IPS-18a (cell line): ENCODE measurements around the gene ATOSB.

ENCODE experiments used
- H3K27ac ChIP-seq: one replicate; pipeline ENCODE4 v1.5.1; 2013; ENCODE audit warnings: low read length
- H3K27me3 ChIP-seq: one replicate; pipeline ENCODE4 v1.6.1; 2013; ENCODE audit warnings: mild to moderate bottlenecking, low read length; ENCODE audit not compliant: control insufficient read depth, insufficient read depth
- H3K36me3 ChIP-seq: one replicate; pipeline ENCODE4 v1.6.1; 2013; ENCODE audit warnings: low read depth, low read length; ENCODE audit not compliant: control insufficient read depth
- H3K4me1 ChIP-seq: one replicate; pipeline ENCODE4 v1.6.1; 2013; ENCODE audit warnings: low read depth, low read length; ENCODE audit not compliant: control insufficient read depth
- H3K4me3 ChIP-seq: one replicate; pipeline ENCODE4 v1.5.1; 2013; ENCODE audit warnings: low read length
- H3K9ac ChIP-seq: one replicate; pipeline ENCODE4 v1.6.1; 2013; ENCODE audit warnings: mild to moderate bottlenecking, low read length, moderate library complexity
- H3K9me3 ChIP-seq: one replicate; pipeline ENCODE4 v1.6.1; 2013; ENCODE audit warnings: low read depth, low read length; ENCODE audit not compliant: control insufficient read depth

ATOSB gene

DNA sequence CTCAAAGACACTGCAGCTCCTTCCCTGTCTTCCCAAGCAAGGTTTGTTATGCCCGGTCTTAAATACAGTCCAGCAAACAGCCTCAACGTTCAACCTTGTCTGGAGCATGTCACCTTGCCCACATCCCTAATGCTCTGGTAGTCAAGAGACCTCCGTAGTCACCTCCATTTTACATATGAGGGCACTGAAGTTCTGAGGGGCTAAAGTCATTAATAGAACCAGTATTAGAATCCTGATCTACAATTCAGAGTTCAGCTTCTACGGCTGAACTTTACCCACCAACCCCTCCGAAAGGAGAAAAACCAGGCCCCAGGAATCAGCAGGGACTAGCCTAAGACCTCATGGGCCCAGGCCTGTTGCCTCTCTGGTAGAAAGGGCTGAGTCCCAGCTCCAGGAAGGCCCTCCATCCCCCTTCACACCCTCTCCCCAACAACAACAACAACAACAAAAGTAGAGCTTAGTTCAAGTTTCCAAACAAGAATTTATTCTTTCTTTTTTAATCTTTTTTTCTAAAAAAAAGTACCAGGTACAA lies 11.9 kb downstream of the ATOSB start:
- Histone ChIP-seq H3K9me3 (no peaks in the 10 kb centered on the region), H3K4me1 (peaks cover 15% of the 10 kb centered on the region), H3K36me3 (peaks cover 21% of the 10 kb centered on the region), H3K27ac (peak overlapping the region; percentile 96), H3K27me3 (no peaks in the 10 kb centered on the region), H3K9ac (peak overlapping the region; percentile 92), H3K4me3 (peak overlapping the region; percentile 83)

DNA sequence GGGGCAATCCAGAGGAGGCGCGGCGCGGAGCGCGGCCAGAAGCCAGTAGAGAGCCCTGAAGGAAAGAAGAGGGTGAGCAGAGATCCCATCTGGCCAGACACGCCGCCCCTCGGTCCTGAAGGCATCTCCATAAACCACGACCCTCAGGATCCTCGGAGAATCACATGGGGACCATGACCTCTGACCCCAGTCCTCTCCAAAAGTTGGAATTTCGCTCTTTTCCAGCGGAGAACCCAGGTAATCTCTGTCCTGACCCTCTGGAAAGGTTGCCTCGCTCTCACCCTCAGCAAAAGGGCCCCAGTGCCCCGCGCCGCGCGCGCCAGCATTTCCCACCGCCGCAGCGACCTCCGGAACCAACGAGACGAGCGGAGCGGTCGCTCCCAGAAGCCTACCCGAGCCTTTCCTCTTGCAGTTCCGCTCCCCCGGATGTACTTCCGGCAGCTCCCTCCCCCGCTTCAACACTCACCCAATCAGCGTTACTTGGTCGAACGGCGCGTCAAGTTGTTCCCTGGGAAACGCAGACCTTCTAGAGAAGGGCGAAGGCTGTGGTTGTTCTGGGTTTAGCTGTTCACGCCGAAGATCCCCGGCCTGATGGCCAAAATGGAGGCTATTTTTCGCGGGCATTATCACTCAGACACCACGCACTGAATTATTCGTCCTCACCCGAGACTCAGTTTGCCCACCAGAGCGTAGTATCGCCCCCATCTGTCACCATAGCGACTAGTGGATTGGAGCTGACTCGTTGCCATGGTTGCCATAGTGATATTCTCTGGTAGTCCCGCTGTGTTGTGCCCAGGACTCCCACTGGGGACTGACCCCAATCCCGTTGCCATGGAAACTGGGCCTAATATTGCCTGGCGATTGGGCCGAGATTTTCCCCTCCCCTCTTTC lies 12.6 kb downstream of the ATOSB start, which contains the start of gene STOML2:
Gene STOML2 (minus strand): TSS at position 363 of the 891 bp plus-strand sequence. CDS start 37 bp downstream, at position 326.
- H3K36me3 ChIP-seq, result peaks cover 21% of the 10 kb centered on the region

GRCh38 chr9:35102465-35102768 lies 13.2 kb downstream of the ATOSB start:
- H3K9me3 ChIP-seq, result no peaks in the 10 kb centered on the region
- H3K4me1 ChIP-seq, result peaks cover 15% of the 10 kb centered on the region
- no peaks in the 10 kb centered on the region for H3K27me3 ChIP-seq
- peak overlapping the region; percentile 92 for H3K9ac ChIP-seq
- H3K4me3 ChIP-seq, result peak overlapping the region; percentile 83
- H3K36me3 ChIP-seq, result peaks cover 21% of the 10 kb centered on the region
- H3K27ac ChIP-seq, result peak overlapping the region; percentile 96

More for the DNA sequence above, 12.6 kb downstream of the ATOSB start, which contains the start of gene STOML2:
- H3K27me3 ChIP-seq, result no peaks in the 10 kb centered on the region
- H3K4me3 ChIP-seq, result peak within 1 kb of the TSS; percentile 83
- peak within 1 kb of the TSS; percentile 92 for H3K9ac ChIP-seq
- peak within 1 kb of the TSS; percentile 96 for H3K27ac ChIP-seq
- H3K4me1 ChIP-seq, result peaks cover 15% of the 10 kb centered on the region
- no peaks in the 10 kb centered on the region for H3K9me3 ChIP-seq

DNA sequence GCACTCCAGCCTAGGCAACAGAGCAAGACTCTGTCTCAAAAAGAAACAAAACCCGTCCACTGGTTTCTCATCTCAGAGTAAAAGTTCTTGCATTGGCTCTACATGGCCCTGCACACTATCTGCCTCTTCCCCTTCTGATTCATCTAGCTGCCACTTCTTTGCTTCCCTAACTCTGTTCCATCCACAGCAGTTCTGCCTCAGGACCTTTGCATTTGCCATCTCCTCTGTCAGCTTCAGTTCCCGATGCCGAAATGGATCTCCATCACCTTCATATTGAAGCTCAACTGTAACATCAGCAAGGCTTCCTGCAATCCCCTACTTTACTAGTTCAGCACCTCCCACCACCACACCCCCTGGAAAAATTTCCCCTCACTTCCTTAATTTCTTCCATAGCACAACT lies 18.1 kb downstream of the ATOSB start:
- no peak overlapping the region for H3K27ac ChIP-seq

GRCh38 chr9:35096035-35096849 lies 19.4 kb downstream of the ATOSB start, which contains the start of gene PIGO:
PIGO (minus strand) TSS chr9:35096591; CDS start chr9:35095565, 1,026 bp downstream.
- peak within 1 kb of the TSS; percentile 93 for H3K9ac ChIP-seq
- H3K27ac ChIP-seq, result peak within 1 kb of the TSS; percentile 95
- peaks cover 40% of the 10 kb centered on the region for H3K36me3 ChIP-seq
- no peaks in the 10 kb centered on the region for H3K4me1 ChIP-seq
- H3K27me3 ChIP-seq, result no peaks in the 10 kb centered on the region
- H3K4me3 ChIP-seq, result peak within 1 kb of the TSS; percentile 89
- H3K9me3 ChIP-seq, result no peaks in the 10 kb centered on the region

More for the DNA sequence above, 18.1 kb downstream of the ATOSB start:
- H3K36me3 ChIP-seq, result peaks cover 32% of the 10 kb centered on the region
- H3K27me3 ChIP-seq, result no peaks in the 10 kb centered on the region
- peaks cover 6% of the 10 kb centered on the region for H3K4me1 ChIP-seq
- no peak overlapping the region for H3K4me3 ChIP-seq
- no peaks in the 10 kb centered on the region for H3K9me3 ChIP-seq
- no peak overlapping the region for H3K9ac ChIP-seq

- H3K4me3 ChIP-seq, result no peak overlapping the region
- H3K27ac ChIP-seq, result no peak overlapping the region
- no peaks in the 10 kb centered on the region for H3K4me1 ChIP-seq
- no peak overlapping the region for H3K9ac ChIP-seq
- peaks cover 54% of the 10 kb centered on the region for H3K36me3 ChIP-seq
- H3K9me3 ChIP-seq, result no peaks in the 10 kb centered on the region
- H3K27me3 ChIP-seq, result no peaks in the 10 kb centered on the region
These were observed 24.1 kb downstream of the ATOSB start for GRCh38 chr9:35091536-35091935.

DNA sequence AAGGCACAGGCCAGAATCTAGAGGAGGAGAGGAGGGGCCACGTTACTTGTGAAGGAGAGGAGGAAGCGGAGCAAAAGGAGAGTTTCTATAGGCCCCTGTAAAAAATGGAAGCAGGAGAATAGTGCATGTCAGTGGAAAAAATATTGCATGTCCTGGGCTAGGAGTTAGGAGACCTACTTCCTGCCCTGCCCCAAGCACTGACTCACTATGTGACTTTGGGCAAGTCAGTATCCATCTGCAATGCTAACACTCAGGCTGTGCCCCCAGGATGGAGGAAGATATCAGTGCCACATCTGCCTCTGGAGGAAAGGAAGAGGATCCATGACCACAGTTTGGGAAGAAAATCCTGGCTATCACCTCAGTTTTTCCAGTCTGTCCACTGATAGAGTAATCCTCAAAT lies 26.2 kb downstream of the ATOSB start:
- H3K9me3 ChIP-seq, result no peaks in the 10 kb centered on the region
- no peak overlapping the region for H3K4me3 ChIP-seq
- no peak overlapping the region for H3K9ac ChIP-seq
- H3K36me3 ChIP-seq, result peaks cover 54% of the 10 kb centered on the region
- no peak overlapping the region for H3K27ac ChIP-seq
- H3K27me3 ChIP-seq, result no peaks in the 10 kb centered on the region
- H3K4me1 ChIP-seq, result no peaks in the 10 kb centered on the region

DNA sequence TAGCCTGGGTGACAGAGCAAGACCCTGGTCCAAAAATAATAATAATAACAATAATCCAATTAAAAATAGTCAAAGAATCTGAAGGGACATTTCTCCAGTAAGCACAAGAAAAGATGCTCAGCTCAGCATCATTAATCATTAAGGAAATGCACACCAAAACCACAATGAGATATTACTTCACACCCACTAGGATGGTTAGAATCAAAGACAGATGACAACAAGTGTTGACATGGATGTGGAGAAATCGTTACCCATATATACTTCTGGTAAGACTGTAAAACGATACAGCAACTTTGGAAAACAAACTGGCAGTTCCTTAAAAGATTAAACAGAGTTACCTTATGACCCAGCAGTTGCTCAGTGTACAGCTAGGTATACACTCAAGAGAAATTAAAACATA lies 30.6 kb downstream of the ATOSB start:
- Histone ChIP-seq H3K27me3 (no peaks in the 10 kb centered on the region), H3K4me1 (no peaks in the 10 kb centered on the region), H3K36me3 (peaks cover 25% of the 10 kb centered on the region)

GRCh38 chr9:35079426-35080341 lies 36.0 kb downstream of the ATOSB start, which contains the start of gene FANCG:
FANCG (minus strand) TSS chr9:35079942; CDS start chr9:35079524, 418 bp downstream.
- peaks cover 6% of the 10 kb centered on the region for H3K4me1 ChIP-seq
- peaks cover 25% of the 10 kb centered on the region for H3K36me3 ChIP-seq
- no peaks in the 10 kb centered on the region for H3K9me3 ChIP-seq
- peak within 1 kb of the TSS; percentile 67 for H3K27ac ChIP-seq
- no peaks in the 10 kb centered on the region for H3K27me3 ChIP-seq
- peak within 1 kb of the TSS; percentile 70 for H3K9ac ChIP-seq
- peak within 1 kb of the TSS; percentile 95 for H3K4me3 ChIP-seq

More for the DNA sequence above, 30.6 kb downstream of the ATOSB start:
- Histone ChIP-seq H3K4me3 (no peak overlapping the region), H3K27ac (no peak overlapping the region), H3K9ac (no peak overlapping the region), H3K9me3 (no peaks in the 10 kb centered on the region)

GRCh38 chr9:35079041-35079425 lies 36.6 kb downstream of the ATOSB start:
- H3K4me3 ChIP-seq, result peak overlapping the region; percentile 95
- peaks cover 6% of the 10 kb centered on the region for H3K4me1 ChIP-seq
- peaks cover 31% of the 10 kb centered on the region for H3K36me3 ChIP-seq
- H3K27me3 ChIP-seq, result no peaks in the 10 kb centered on the region
- no peaks in the 10 kb centered on the region for H3K9me3 ChIP-seq
- H3K9ac ChIP-seq, result peak overlapping the region; percentile 70
- no peak overlapping the region for H3K27ac ChIP-seq
